HG03108 (cell line): ENCODE measurements around the gene HEPACAM2.
A peak's percentile ranks its signal among the peaks of the same experiment; 100 is the strongest.

Experiments
- ATAC-seq: cut with Tn5 transposase; IDR thresholded peaks from one replicate; pipeline ENCODE4 v1.9.1; 2021; ENCODE audit warnings: moderate library complexity; ENCODE audit not compliant: unreplicated experiment

HEPACAM2 gene

DNA sequence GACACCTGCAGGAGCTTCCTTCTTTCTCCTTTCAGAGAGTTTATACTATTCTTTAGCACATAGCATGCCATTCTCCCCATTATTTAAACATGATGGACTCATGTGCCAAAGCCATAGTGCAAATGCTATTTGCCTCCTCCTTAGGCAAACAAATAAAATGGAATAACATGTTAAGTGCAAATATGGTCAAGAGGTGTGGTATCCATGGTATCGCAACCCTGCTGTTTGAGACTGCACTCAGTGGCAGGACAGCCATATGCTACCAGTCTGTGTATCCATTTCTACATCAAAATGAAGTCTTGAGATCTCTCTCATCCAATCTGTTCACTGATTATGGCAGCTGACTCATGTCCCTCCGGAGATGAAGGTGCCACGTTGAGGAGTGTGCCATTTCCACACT, 22.8 kb downstream of the HEPACAM2 start:
- no peak for ATAC-seq

DNA sequence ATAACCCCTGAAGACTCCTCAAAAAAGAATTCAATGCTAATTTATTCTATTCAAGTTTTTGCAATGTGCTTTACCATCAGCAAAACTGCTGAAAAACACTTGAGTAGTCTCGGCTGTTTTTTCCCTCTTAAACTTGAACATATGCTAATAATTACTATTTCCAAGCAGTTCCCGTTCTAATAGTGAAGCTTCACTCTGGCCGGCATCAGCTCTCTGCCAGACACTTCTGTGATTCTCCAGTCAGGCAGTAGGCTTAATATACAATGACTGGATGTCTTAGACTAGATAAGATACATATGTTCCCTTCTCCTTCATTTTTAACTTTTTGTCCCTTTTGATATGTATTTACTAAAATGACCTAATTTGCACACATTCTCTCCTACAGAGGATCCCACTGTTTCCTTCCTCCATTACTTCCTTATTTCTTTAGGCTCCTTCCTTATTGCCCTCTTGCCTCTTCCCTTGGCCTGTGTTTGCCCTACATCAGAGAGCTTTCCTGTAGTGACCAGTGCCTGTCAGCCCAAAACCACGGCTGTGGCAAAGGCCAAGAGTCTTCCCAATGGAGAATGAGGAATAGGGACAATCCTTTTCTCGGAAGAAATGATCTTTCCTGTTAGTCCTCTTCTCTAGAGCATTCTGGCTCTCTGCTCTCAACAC, 23.5 kb downstream of the HEPACAM2 start:
- no peak for ATAC-seq

DNA sequence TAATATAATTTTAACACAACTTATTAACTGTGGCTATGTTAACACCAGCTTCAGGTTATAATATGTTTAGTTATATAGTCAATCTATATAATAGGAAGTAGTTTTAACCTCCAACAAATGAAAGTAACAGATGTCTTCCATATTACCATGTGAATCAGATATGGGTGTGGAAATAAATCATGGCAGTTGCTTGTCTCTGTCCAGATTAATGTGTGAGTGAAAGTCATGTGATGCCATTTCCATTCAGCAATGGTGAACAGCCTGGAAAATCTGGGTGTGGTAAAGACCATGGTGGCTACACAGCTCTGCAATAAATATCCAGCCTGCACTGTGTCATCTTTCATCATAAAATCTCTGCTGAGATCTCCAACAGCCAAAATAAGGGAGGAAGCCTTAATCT, 27.8 kb downstream of the HEPACAM2 start:
- ATAC-seq, result no peak

DNA sequence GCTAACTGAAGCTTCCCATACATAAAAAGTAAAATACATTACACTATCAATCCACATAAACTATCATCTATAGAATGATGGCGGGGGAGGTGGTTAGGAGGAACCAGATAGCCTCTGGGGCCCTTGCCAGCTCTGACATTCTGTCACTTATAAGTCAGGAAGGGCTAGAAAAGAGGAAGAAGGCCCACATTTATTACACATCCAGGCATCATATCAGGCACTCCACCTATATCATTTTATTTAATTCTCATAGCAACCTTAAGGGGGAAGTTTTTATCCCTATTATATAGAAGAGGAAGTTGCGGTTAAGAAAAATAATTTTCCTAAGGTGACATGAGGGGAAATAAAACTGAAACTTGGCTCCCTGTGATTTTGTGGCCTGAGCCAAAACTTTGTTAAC, 29.9 kb downstream of the HEPACAM2 start:
- no peak for ATAC-seq

DNA sequence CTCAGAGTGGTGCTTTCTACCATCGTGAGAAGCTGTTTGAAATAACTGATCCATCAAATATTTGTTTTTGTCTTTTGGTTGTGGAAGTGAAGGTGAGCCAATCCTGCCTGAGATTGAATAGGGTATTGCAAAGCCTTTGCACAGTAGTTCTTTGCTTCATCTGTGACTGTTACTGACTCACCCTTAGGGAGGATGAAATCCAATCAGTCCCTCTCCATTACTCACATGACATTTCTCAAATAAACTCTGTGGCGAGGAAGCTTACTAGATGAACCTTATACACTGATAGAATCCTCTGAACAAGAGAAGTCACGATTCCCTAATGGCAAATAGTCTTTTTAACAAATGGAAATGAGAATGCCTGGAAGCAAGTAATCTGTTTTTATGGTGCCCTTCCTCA, 31.9 kb downstream of the HEPACAM2 start:
- ATAC-seq, result no peak

DNA sequence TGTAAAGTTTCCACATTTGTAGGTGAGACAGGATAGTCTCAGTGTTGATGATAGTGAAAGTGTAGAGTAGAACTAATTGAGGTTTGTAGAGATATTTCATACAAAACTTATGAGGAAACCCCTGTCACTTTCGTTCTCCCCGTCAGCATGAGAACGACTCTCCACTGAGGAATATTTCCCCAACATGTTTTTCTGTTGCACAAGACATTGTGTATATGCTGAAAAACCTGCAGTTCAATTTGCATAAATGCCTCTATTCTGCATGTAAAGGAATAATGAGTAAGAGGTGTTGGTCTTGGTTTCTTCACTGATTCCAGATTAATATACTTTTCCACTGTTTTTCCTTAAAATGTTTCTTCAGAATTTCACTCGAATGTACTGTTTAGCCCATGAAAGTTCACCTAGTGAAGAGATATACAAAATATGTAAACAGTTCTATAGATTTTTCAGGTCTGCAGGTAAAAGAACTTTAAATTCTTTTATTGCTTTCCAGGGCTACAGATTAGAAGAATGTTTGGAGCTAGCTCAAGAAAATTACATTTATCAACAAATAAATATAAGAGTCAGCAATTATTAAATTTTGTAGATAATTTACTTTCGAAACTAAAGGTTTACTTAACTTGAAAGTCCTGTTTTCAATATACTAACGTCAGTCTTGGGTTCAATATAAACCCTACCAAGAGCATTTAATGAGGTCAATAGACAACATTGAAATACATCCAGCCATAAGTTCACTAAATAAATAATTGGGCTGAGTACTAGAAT, 37.2 kb downstream of the HEPACAM2 start:
- no peak for ATAC-seq

DNA sequence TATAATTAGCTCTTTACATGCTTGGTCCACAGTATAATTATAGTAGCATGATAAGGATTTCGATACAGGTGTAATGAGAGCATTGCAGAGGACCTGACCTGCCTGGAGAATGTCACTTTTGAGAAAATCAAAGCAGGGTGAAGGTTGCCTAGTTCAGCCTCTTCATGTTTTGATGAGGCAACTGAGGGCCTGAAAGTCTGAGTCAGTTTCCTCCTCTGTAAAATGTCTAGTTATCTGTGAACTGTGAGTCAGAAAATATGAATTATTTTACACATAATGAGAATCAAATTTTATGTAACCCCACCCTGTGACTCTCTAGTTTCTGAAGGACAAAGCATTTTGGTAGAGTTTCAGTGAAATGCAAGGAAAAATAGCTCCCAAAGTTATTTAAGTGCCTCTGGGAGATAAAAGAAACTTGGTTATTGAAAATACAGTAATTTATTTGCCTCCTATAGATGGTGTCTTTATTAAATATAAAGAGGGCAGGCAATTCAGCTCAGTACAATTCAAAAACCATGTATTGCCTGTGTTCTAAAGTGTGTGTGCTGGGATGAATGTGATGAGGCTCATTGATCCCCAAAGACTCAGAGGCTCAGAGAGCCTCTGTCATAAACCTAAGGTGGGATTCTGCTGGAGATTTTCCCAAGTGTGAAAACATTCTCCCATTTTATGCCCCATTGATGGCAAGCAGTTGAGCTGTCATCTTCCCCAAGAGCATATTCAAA, 40.8 kb downstream of the HEPACAM2 start:
- ATAC-seq, result no peak

DNA sequence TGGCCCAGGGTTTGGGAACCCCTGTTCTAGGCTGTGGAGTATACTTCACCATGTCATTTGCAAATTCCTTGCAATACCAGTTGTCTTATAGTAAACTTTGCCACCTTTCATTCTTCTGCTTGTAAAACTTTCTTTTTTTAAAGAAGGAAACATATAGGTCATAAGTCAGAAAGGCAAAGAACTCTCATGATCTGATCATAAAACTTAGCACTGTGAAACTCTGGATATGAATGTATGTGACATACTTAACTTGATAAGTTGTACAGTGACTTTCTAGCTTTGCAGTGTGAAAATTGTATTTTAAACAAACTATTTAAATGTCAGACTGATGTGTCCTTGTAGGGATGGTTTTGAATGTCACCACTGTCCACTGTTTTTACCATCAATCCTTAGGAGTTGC, 47.1 kb downstream of the HEPACAM2 start:
- no peak for ATAC-seq

DNA sequence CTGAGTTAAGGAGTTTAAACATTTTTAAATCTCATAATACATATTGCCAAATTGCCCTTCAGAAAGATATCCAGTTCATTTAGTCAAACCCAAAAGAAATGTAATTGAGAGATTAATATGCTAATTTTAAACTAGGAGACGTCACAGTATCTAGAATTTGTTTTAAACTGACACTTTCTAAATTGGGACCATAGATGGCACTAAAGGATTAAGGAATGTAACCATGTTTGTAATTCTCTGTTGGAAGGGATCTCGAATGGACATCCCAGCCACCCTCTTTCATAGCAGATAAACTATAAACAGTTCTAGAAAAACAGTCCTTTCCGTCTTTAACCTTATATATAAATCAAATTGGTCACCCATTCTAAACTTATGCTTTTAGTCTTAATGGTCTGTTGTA, 48.1 kb downstream of the HEPACAM2 start:
- no peak for ATAC-seq

DNA sequence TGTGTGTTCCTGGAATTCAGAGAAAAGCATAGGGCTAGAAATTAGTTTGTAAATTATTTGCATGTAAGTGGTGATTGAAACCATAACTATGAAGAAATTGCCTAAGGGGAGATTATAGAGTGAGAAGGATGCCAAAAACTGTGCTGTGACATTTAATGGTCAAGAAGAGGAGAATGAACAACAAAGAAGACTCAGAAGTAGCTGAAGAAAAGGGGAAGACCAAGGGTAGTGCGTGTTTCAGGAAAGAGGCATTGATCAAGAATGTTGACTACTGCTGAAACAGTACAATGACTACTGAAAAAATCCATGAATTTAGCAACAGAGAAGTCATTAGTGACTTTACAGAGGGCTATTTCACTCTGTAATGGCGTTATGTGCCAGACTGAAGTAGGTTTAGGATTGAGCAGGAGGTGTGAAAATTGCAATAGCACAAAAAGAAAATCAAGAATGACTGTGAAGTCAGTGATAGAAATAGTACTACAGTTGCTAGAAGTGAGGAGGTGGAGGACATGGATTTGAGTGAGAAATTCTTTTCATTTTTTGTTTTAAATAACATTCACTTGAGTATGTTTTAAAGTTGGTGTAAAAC, 49.2 kb downstream of the HEPACAM2 start:
- no peak for ATAC-seq

DNA sequence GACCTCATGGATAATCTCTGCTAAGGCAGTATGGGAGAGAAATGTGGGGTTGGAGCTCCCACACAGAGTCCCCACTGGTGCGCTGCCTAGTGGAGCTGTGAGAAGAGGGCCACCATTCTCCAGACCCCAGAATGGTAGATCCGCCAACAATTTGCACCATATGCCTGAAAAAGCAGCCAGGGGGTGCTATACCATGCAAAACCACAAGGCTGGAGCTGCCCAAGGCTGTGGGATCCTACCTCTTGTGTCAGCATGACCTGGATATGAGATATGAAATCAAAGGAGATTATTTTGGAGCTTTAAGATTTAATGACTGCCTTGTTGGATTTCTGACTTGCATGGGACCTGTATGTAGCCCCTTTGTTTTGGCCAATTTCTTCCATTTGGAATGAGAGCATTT, 51.0 kb downstream of the HEPACAM2 start:
- ATAC-seq, result no peak

DNA sequence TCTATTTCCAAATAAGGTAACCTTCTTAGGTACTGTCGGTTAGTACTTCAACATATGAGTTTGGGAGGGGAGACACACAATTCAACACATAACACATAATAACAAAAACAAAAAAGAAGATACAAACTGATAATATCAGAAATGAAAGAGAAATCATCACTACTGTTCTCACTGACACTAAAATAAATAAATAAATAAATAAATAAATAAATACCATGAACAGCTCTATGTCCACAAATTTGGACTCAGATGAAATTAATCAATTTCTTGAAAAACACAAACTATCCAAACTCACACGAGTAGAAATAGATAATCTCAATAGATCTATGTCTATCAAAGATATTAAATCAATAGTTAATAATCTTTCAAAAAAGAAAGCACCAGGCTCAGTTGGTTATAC, 53.6 kb downstream of the HEPACAM2 start:
- ATAC-seq, result no peak

DNA sequence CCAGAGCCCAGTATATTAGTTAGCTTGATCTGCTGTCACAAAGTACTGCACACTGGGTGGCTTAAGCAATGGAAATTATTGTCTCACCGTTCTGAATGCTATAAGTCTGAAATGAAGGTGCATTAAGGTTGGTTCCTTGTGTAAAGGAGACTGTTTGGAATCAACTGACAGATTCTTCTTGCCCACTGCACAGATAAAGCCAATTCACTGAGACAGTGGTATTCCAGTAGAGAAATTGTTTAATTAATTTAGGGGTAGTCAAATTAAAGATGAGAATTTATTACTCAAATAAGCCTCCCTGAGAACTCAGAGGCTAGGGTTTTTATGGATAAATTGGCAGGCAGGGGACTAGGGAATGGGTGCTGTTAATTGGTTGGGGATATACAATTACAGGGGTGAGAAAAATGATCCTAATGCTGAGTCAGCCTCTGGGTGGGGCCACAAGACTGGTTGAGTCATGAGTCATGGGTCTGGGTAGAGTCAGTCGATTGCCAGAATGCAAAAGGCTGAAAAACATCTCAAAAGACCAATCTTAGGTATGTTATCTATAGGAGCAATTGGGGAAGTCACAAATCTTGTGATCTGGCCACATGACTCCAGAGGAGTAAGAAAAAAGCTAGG, 54.6 kb downstream of the HEPACAM2 start:
- ATAC-seq, result no peak

DNA sequence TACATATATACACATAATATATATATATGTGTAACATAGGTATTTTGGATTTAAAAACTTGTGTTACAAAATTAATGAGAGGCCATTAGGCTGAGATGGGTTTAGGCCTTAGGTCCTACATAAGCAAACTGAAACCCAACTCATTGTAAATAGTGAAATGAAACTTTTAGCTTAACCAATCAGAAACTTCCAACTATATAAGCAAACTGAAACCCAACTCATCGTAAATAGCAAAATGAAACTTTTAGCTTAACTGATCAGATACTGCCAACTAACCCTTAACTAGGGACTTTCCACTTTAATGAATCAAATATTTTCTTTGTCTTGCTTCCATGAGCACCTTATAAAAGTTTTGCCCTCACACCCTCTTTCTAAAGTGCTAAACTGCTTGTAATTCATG, 60.8 kb downstream of the HEPACAM2 start:
- peak; percentile 99 for ATAC-seq

DNA sequence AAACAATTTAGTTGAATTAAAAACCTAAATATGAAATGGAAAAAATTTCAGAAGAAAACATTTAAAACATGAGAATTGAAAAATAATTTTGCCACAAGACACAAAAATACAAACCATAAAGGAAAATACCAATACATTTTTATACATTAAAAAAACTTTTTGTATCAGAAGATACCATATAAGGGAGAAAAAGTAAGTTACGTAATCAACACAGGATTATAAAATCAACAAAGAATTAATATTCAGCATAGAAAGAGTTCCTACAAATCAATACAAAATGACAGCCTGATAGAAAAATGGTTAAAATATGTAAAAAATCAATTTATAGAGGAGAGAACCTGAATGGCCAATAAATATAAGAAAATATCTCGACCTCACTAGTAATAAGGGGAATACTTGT, 61.5 kb downstream of the HEPACAM2 start:
- ATAC-seq, result no peak

DNA sequence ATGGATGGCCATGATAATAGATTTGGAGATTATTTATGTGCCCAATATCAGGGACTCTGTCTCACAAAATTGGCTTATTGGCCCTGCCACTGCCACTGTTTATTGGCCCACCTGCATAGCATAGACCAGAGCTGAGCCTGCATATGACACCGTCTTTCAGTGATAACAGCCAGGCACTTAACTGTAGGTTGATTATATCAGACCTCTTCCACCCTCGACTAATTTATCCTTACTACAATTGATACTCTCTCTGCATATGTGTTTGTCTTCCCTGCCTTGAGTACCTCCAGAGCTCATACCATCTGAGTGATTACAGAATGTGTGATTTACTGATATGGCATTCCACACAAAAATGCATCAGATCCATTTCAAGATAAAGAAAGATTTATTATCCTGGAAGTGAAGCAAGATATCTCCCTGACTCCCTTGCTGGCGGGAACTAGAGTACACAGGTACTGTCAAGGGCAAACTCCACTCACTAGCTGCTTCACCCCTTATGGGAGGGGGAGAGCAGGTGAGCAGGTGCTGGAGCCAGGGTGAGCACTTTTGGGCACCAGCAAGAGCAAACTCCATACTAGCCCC, 65.0 kb downstream of the HEPACAM2 start:
- ATAC-seq, result no peak

DNA sequence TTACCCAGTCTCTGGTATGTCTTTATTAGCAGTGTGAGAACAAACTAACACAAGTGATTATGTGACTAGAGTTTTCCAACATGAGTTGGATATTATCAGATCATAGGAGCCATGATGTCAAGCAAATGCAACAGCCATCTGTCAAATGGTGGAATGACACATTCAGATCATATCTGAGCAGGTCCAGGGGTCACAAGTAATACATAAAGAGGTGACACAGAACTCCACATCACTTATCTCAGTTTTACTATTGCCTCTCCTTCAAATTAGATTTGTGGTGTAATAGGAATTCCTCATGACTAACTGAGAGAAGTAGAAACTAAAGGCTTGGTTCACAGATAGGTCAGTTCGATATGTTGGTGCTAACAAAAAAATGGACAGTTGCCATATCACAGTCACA, 65.9 kb downstream of the HEPACAM2 start:
- no peak for ATAC-seq

DNA sequence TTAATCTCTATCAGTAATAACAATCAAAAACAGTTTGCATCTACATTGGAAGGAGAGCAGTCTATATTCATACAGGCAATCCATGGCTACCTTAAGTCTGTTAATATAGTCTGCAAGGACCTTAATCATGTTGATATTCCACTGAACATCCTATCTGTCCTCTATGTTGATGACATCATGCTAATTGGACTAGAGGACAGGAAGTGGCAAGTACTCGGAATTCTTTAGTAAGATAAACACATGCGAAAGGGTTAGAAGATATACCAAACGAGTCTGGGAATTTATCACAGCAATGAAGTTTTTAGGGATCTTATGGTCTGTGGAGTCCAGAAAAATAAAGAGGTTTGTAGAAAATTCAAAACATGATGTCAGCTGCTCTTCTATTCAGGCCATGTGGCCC, 66.8 kb downstream of the HEPACAM2 start:
- ATAC-seq, result no peak

DNA sequence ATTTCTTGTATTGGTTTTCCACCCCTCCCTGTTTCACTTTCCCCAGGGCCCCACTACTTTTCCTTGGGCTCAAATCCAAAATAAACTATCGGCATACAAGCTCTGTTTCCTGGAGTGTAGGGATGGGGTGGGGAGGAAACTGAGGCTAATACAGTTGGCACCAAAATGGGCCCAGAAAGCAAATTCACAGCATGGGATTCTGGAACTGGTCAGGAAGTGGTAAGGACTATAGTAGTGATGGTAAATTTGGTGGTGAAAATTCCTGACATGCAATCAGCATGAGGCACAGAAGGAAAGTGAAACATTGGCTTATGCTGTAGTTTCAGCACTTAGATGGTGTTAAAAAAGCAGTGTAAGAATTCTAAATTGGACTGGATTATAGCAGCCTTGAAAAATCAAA, 69.4 kb downstream of the HEPACAM2 start:
- ATAC-seq, result no peak

DNA sequence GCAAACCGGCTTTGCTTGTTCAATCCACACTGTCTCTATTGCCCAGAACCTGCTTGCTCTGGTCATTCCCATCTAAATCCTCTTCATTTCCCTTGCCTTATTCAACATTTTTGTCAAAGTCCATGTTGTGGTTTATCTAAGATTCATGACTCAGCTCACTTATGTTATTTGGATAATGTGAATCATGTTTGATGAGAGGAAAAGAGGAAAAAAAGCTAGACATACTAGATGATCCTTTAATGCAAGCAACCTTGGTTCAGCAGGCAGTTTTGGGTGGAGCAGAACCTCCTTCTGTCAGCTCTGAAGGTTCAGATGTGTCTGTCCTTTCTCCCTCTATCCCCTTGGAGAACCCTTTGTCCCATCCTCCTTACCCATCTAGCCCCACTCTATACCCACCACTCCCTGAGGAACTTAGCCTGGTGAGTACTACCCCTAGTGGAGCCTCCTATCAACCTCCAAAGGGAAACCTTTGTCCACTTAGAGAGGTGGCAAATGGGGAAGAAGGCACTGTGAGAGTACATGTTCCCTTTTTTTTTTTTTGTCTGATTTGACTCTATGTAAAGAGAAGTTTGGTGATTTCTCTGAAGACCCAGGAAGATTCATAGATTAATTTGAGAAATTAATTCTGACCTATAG, 76.0 kb downstream of the HEPACAM2 start:
- ATAC-seq, result no peak
